ENCODE data around the gene OR14A2. TPM values are rescaled to one million over a fixed set of nuclear protein-coding genes. Genes with fewer than 3 reads are reported as not detected.
"Not testable (repeated sequence)": the region's sequence is repeated elsewhere in the genome, so short reads cannot be mapped to it uniquely, and the experiment has no call there.

Gene OR14A2
- total RNA-seq, 1 donor from 2014 or later, result not detected

DNA sequence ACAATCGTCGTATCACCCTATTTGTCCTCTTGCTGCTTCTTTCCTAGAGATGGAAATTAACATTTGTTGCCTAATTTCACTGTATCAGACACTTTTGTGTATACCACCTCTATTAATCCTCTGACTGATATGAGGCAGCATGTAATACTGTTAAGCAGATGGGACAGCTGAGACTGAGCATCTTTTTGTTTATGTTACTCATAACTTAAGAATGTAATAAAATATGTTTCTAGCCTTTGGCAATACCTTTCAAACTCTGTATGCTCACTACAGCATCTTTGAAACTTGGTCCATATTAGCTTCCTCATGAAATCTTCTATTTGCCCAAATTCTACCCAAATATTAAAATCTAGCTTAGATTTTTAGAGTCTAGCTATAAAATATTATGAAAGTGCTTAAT is 7.2 kb downstream of the OR14A2 start:
- no peaks in the 10 kb centered on the region for H3K4me1 ChIP-seq (ENCODE audit: control insufficient read depth in 3 of 3, insufficient read depth in 3 of 3, low read length in 3 of 3)
- H3K9ac ChIP-seq (ENCODE audit: low read depth in 1 of 3, low read length in 3 of 3), result no peak overlapping the region
- H3K9me3 ChIP-seq (ENCODE audit: control insufficient read depth in 3 of 3, low read length in 3 of 3), result peaks cover 0 to 2% (median 0%) of the 10 kb centered on the region in 3 donors
- H3K27ac ChIP-seq (ENCODE audit: low read depth, low read length), result no peak overlapping the region
- no peaks in the 10 kb centered on the region for H3K36me3 ChIP-seq (ENCODE audit: control insufficient read depth in 3 of 3, insufficient read depth in 3 of 3, low read length in 3 of 3)
- H3K27me3 ChIP-seq (ENCODE audit: control insufficient read depth in 3 of 3, insufficient read depth in 3 of 3, low read length in 3 of 3), result no peaks in the 10 kb centered on the region
- no peak overlapping the region for H3K4me3 ChIP-seq (ENCODE audit: low read length in 3 of 3)

GRCh38 chr1:247738315-247738714 is 9.6 kb downstream of the OR14A2 start, which contains the start of gene OR14K1:
OR14K1 (plus strand) TSS chr1:247738615; CDS start chr1:247738615, 0 bp downstream.
- Histone ChIP-seq H3K9ac (ENCODE audit: low read depth in 1 of 3, low read length in 3 of 3) (no peak within 1 kb of the TSS), H3K27me3 (ENCODE audit: control insufficient read depth in 3 of 3, insufficient read depth in 3 of 3, low read length in 3 of 3) (no peaks in the 10 kb centered on the region), H3K9me3 (ENCODE audit: control insufficient read depth in 3 of 3, low read length in 3 of 3) (peaks cover 0 to 2% (median 0%) of the 10 kb centered on the region in 3 donors), H3K27ac (ENCODE audit: low read depth, low read length) (no peak within 1 kb of the TSS), H3K4me3 (ENCODE audit: low read length in 3 of 3) (no peak within 1 kb of the TSS), H3K4me1 (ENCODE audit: control insufficient read depth in 3 of 3, insufficient read depth in 3 of 3, low read length in 3 of 3) (no peaks in the 10 kb centered on the region), H3K36me3 (ENCODE audit: control insufficient read depth in 3 of 3, insufficient read depth in 3 of 3, low read length in 3 of 3) (no peaks in the 10 kb centered on the region)

GRCh38 chr1:247721222-247721621 is 26.7 kb downstream of the OR14A2 start:
- no peak overlapping the region for H3K4me3 ChIP-seq (ENCODE audit: low read length in 3 of 3)
- H3K9ac ChIP-seq (ENCODE audit: low read depth in 1 of 3, low read length in 3 of 3), result no peak overlapping the region
- no peaks in the 10 kb centered on the region for H3K36me3 ChIP-seq (ENCODE audit: control insufficient read depth in 3 of 3, insufficient read depth in 3 of 3, low read length in 3 of 3)
- no peaks in the 10 kb centered on the region for H3K4me1 ChIP-seq (ENCODE audit: control insufficient read depth in 3 of 3, insufficient read depth in 3 of 3, low read length in 3 of 3)
- no peaks in the 10 kb centered on the region for H3K27me3 ChIP-seq (ENCODE audit: control insufficient read depth in 3 of 3, insufficient read depth in 3 of 3, low read length in 3 of 3)
- peaks cover 0 to 4% (median 2%) of the 10 kb centered on the region in 3 donors for H3K9me3 ChIP-seq (ENCODE audit: control insufficient read depth in 3 of 3, low read length in 3 of 3)
- H3K27ac ChIP-seq (ENCODE audit: low read depth, low read length), result no peak overlapping the region

DNA sequence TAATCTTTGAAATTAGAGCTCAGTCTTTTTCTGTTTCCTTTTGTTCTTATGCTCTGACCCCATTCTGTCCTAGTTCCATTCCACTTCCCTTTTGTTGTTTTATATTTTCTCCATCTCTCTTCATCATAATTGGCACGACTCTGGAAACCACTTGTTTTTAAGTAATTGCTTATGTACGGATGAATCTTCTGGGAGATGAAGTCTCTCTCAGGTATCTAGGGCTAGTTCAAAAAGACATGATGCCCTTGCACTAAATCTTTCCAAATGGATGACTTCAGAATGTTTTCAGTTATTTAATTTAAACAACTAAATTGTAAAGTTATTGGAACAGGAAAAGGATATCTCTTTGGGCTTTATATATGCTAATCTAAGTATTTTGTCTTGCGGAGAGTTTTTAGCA is 31.4 kb downstream of the OR14A2 start, which contains the start of gene OR6F1:
Gene OR6F1, minus strand, starts transcription at position 101 of the 400 bp plus-strand sequence. CDS start 3,891 bp downstream, outside the sequence.
- Histone ChIP-seq H3K4me3 (ENCODE audit: low read length in 3 of 3) (no peak within 1 kb of the TSS), H3K36me3 (ENCODE audit: control insufficient read depth in 3 of 3, insufficient read depth in 3 of 3, low read length in 3 of 3) (no peaks in the 10 kb centered on the region), H3K4me1 (ENCODE audit: control insufficient read depth in 3 of 3, insufficient read depth in 3 of 3, low read length in 3 of 3) (no peaks in the 10 kb centered on the region), H3K27ac (ENCODE audit: low read depth, low read length) (no peak within 1 kb of the TSS), H3K9ac (ENCODE audit: low read depth in 1 of 3, low read length in 3 of 3) (no peak within 1 kb of the TSS), H3K9me3 (ENCODE audit: control insufficient read depth in 3 of 3, low read length in 3 of 3) (peaks cover 0 to 4% (median 2%) of the 10 kb centered on the region in 3 donors), H3K27me3 (ENCODE audit: control insufficient read depth in 3 of 3, insufficient read depth in 3 of 3, low read length in 3 of 3) (no peaks in the 10 kb centered on the region)

GRCh38 chr1:247713753-247714152 is 34.2 kb downstream of the OR14A2 start:
- Histone ChIP-seq H3K27ac (ENCODE audit: low read depth, low read length) (no peak overlapping the region), H3K36me3 (ENCODE audit: control insufficient read depth in 3 of 3, insufficient read depth in 3 of 3, low read length in 3 of 3) (no peaks in the 10 kb centered on the region), H3K9ac (ENCODE audit: low read depth in 1 of 3, low read length in 3 of 3) (no peak overlapping the region), H3K9me3 (ENCODE audit: control insufficient read depth in 3 of 3, low read length in 3 of 3) (peaks cover 0 to 2% (median 0%) of the 10 kb centered on the region in 3 donors), H3K4me3 (ENCODE audit: low read length in 3 of 3) (no peak overlapping the region), H3K4me1 (ENCODE audit: control insufficient read depth in 3 of 3, insufficient read depth in 3 of 3, low read length in 3 of 3) (no peaks in the 10 kb centered on the region), H3K27me3 (ENCODE audit: control insufficient read depth in 3 of 3, insufficient read depth in 3 of 3, low read length in 3 of 3) (no peaks in the 10 kb centered on the region)

- H3K36me3 ChIP-seq (ENCODE audit: control insufficient read depth in 3 of 3, insufficient read depth in 3 of 3, low read length in 3 of 3); H3K27me3 ChIP-seq (ENCODE audit: control insufficient read depth in 3 of 3, insufficient read depth in 3 of 3, low read length in 3 of 3); H3K9ac ChIP-seq (ENCODE audit: low read depth in 1 of 3, low read length in 3 of 3); H3K4me1 ChIP-seq (ENCODE audit: control insufficient read depth in 3 of 3, insufficient read depth in 3 of 3, low read length in 3 of 3); H3K27ac ChIP-seq (ENCODE audit: low read depth, low read length); H3K9me3 ChIP-seq (ENCODE audit: control insufficient read depth in 3 of 3, low read length in 3 of 3); H3K4me3 ChIP-seq (ENCODE audit: low read length in 3 of 3): not testable (repeated sequence)
Observed at GRCh38 chr1:247710681-247711080, 37.3 kb downstream of the OR14A2 start.

DNA sequence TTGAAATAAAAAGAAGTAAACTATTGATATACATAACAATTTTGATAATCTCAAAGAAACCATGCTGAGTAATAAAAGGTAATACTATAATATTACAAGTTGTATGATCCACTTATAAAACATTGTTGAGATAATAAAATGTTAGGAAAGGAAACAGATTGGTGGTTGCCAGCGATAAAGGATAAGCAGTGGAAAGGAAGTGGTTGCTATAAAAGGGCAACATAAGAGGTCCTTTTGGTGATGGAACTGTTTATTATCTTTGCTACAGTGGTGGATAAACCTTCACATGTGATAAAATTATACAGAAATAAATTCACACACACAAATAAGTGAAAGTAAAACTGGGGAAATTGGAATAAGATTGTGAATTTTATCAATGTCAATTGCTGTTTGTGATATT is 46.6 kb downstream of the OR14A2 start:
- no peaks in the 10 kb centered on the region for H3K36me3 ChIP-seq (ENCODE audit: control insufficient read depth in 3 of 3, insufficient read depth in 3 of 3, low read length in 3 of 3)
- H3K27ac ChIP-seq (ENCODE audit: low read depth, low read length), result no peak overlapping the region
- no peaks in the 10 kb centered on the region for H3K4me1 ChIP-seq (ENCODE audit: control insufficient read depth in 3 of 3, insufficient read depth in 3 of 3, low read length in 3 of 3)
- no peak overlapping the region for H3K9ac ChIP-seq (ENCODE audit: low read depth in 1 of 3, low read length in 3 of 3)
- no peaks in the 10 kb centered on the region for H3K9me3 ChIP-seq (ENCODE audit: control insufficient read depth in 3 of 3, low read length in 3 of 3)
- H3K27me3 ChIP-seq (ENCODE audit: control insufficient read depth in 3 of 3, insufficient read depth in 3 of 3, low read length in 3 of 3), result no peaks in the 10 kb centered on the region
- no peak overlapping the region for H3K4me3 ChIP-seq (ENCODE audit: low read length in 3 of 3)

- H3K9ac ChIP-seq (ENCODE audit: low read depth in 1 of 3, low read length in 3 of 3), result no peak overlapping the region
- H3K4me1 ChIP-seq (ENCODE audit: control insufficient read depth in 3 of 3, insufficient read depth in 3 of 3, low read length in 3 of 3), result no peaks in the 10 kb centered on the region
- no peaks in the 10 kb centered on the region for H3K36me3 ChIP-seq (ENCODE audit: control insufficient read depth in 3 of 3, insufficient read depth in 3 of 3, low read length in 3 of 3)
- no peaks in the 10 kb centered on the region for H3K27me3 ChIP-seq (ENCODE audit: control insufficient read depth in 3 of 3, insufficient read depth in 3 of 3, low read length in 3 of 3)
- H3K9me3 ChIP-seq (ENCODE audit: control insufficient read depth in 3 of 3, low read length in 3 of 3), result no peaks in the 10 kb centered on the region
- H3K4me3 ChIP-seq (ENCODE audit: low read length in 3 of 3), result no peak overlapping the region
- no peak overlapping the region for H3K27ac ChIP-seq (ENCODE audit: low read depth, low read length)
Observed at GRCh38 chr1:247681288-247681897, 66.5 kb downstream of the OR14A2 start.

DNA sequence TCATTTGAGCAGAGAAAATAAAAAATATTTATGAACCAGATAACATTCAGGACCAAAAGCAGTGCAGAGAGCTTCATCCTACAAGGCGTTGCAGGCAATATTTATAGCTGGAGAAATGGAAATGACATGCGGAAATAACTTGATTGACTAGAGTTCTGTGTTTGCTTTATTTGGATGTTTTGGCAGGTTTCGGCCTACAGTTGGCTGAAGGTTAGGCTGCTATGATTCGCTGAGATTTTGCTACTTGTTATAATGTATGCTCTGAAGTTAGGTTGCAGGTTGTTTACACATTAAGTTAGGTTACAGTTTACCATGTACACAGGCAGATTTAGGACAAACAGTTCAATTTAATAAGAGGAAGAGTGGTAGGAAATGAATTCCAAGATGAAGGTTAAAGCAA is 67.8 kb downstream of the OR14A2 start:
- no peak overlapping the region for H3K4me3 ChIP-seq (ENCODE audit: low read length in 3 of 3)
- no peaks in the 10 kb centered on the region for H3K27me3 ChIP-seq (ENCODE audit: control insufficient read depth in 3 of 3, insufficient read depth in 3 of 3, low read length in 3 of 3)
- H3K9me3 ChIP-seq (ENCODE audit: control insufficient read depth in 3 of 3, low read length in 3 of 3), result no peaks in the 10 kb centered on the region
- no peak overlapping the region for H3K27ac ChIP-seq (ENCODE audit: low read depth, low read length)
- H3K36me3 ChIP-seq (ENCODE audit: control insufficient read depth in 3 of 3, insufficient read depth in 3 of 3, low read length in 3 of 3), result no peaks in the 10 kb centered on the region
- H3K9ac ChIP-seq (ENCODE audit: low read depth in 1 of 3, low read length in 3 of 3), result no peak overlapping the region
- no peaks in the 10 kb centered on the region for H3K4me1 ChIP-seq (ENCODE audit: control insufficient read depth in 3 of 3, insufficient read depth in 3 of 3, low read length in 3 of 3)

DNA sequence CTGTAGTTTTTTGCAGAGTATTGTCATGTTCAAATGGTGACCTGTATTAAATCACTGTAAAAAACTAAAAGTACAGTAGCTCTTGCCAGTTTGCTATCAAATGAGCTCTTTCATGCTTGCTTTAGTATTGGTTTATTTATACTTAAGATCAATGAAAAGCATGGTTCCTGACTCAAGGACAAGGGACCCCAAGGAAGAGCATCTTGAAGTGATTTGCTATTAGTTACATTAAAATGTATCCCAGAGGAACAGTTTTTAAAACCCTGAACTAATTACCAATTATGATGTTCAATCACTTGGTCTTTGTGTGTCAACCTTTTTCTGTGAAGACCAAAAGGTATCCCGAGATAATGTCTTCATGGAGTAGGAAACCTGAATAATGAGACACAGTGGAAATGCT is 68.3 kb downstream of the OR14A2 start, which contains the start of gene OR13G1:
Gene OR13G1, minus strand, starts transcription at position 101 of the 400 bp plus-strand sequence. CDS start 6,698 bp downstream, outside the sequence.
- no peaks in the 10 kb centered on the region for H3K36me3 ChIP-seq (ENCODE audit: control insufficient read depth in 3 of 3, insufficient read depth in 3 of 3, low read length in 3 of 3)
- no peak within 1 kb of the TSS for H3K27ac ChIP-seq (ENCODE audit: low read depth, low read length)
- no peaks in the 10 kb centered on the region for H3K9me3 ChIP-seq (ENCODE audit: control insufficient read depth in 3 of 3, low read length in 3 of 3)
- H3K4me3 ChIP-seq (ENCODE audit: low read length in 3 of 3), result no peak within 1 kb of the TSS
- H3K4me1 ChIP-seq (ENCODE audit: control insufficient read depth in 3 of 3, insufficient read depth in 3 of 3, low read length in 3 of 3), result no peaks in the 10 kb centered on the region
- no peak within 1 kb of the TSS for H3K9ac ChIP-seq (ENCODE audit: low read depth in 1 of 3, low read length in 3 of 3)
- no peaks in the 10 kb centered on the region for H3K27me3 ChIP-seq (ENCODE audit: control insufficient read depth in 3 of 3, insufficient read depth in 3 of 3, low read length in 3 of 3)
